Gastroesophageal sphincter (tissue), 4 donors: ENCODE data around the gene METTL3. TPM values are rescaled to one million over a fixed set of nuclear protein-coding genes. Genes with fewer than 3 reads are reported as not detected.

Experiments
- ATAC-seq: fragments of 150-250 bp; one replicate; pipeline ENCODE4 v1.9.1; 2016; ENCODE audit warnings: mild to moderate bottlenecking, moderate library complexity
- H3K27ac ChIP-seq, 4 donors: fragments of 200-600 bp; sonication (generic) in 3 of 4; 1 replicate in 3 of 4; 2 replicates in 1 of 4; pipeline ENCODE4 v1.5.1; 2016 to 2019
- H3K27me3 ChIP-seq: fragments of 200-600 bp; sonication (generic); one replicate; pipeline ENCODE4 v1.5.1; 2019
- H3K36me3 ChIP-seq, 2 donors: fragments of 200-600 bp; sonication (generic); one replicate each; pipeline ENCODE4 v1.5.1; 2019; ENCODE audit warnings: control low read depth in 1 of 2
- H3K4me1 ChIP-seq, 3 donors: fragments of 200-600 bp; sonication (generic); 1 replicate in 2 of 3; 2 replicates in 1 of 3; pipeline ENCODE4 v1.5.1; 2016 to 2019; ENCODE audit warnings: control low read depth in 2 of 3
- H3K4me3 ChIP-seq, 2 donors: fragments of 200-600 bp; sonication (generic); one replicate each; pipeline ENCODE4 v1.5.1; 2019; ENCODE audit warnings: mild to moderate bottlenecking in 1 of 2, moderate library complexity in 1 of 2
- H3K9me3 ChIP-seq, 3 donors: fragments of 200-600 bp; sonication (generic); one replicate each; pipeline ENCODE4 v1.5.1; 2017 to 2019; ENCODE audit warnings: control low read depth in 2 of 3
- EP300 ChIP-seq: sonication (generic); formaldehyde crosslinking; IDR thresholded peaks from one replicate; pipeline ENCODE4 v1.6.1; 2017; ENCODE audit warnings: antibody characterized with exemption, mild to moderate bottlenecking
- POLR2A ChIP-seq, 2 donors: fragments of 450-650 bp; IDR thresholded peaks; one replicate each; pipeline ENCODE4 v1.6.1; 2017; ENCODE audit warnings: antibody characterized with exemption in 2 of 2, mild to moderate bottlenecking in 2 of 2, moderate library complexity in 1 of 2
- POLR2AphosphoS5 ChIP-seq: sonication (generic); formaldehyde crosslinking; IDR thresholded peaks from one replicate; pipeline ENCODE4 v1.6.1; 2017; ENCODE audit warnings: antibody characterized with exemption
- WGBS, 2 donors: methylation state at CpG; one replicate each; pipeline ENCODE4 v1.1.5; 2018; ENCODE audit warnings: low coverage in 1 of 2; 5-methylcytosine and 5-hydroxymethylcytosine counted together
- total RNA-seq, 4 donors: library from RNA; depleted of rRNA; stranded (reverse); fragments of >200 nt; gene quantifications; one replicate each; pipeline ENCODE4 v1.1.0, GENCODE V29; 2016
- TF ChIP-seq, protein P1 (sequence below), 4 experiments: fragments of 200-600 bp in 2 of 4; fragments of 450-650 bp in 2 of 4; sonication (generic) in 1 of 4; IDR thresholded peaks; one replicate each; pipeline ENCODE4 v1.5.1; 2017 to 2019; ENCODE audit warnings: antibody characterized with exemption in 4 of 4, mild to moderate bottlenecking in 2 of 4, moderate library complexity in 2 of 4

The METTL3 gene
- total RNA-seq, 4 donors from 2014 or later, result 31.9 to 73.0 (median 48.6) TPM

DNA sequence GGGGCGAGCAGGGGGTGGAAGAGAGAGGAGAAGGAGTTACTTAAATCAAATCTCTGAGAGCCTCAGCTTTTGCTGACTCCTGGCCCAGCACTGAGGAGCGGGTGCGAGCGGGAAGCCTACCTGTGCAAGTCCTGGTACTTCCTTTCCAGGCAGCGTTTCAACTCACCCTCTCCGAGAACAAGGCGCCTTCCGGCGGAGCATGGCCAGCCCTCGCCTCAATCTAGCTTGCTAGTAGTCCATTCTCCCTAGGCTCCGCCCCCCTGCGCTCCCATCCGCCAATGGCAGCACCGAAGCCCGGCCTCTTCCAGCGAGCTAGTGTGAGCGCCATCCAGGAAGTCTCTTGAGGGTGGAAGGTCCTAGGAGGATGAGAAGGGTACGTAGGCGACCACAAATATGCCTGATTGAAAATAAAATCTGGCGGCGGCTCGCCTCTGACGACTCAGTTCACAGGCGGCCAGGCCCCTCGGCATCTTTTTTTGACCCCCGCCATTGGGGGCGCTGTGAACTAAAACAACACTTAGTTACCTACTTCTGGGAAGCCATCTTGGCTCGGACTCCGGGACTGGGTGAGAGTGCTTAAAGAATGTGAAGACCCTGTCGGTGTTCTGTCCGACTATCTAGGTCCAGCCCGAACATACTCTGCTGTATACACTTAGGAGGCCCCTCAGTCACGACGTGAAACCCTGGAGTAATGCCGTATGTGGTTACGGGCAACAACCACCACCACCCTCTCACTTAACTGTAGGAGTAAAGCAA, 55.0 kb downstream of the METTL3 start, which contains the start of gene CHD8:
CHD8 (minus strand) TSS at position 212 of the 756 bp plus-strand sequence. CDS start 24,480 bp downstream, outside the sequence.
- H3K4me1 ChIP-seq, result peaks cover 0 to 43% (median 9%) of the 10 kb centered on the region in 3 donors
- no peaks in the 10 kb centered on the region for H3K9me3 ChIP-seq
- WGBS, 2 donors, result 0% methylated on average over 4 to 7 of the region's 36 CpGs
- ATAC-seq, result peak; percentile 100
- H3K27me3 ChIP-seq, result no peaks in the 10 kb centered on the region
- H3K4me3 ChIP-seq, result peak within 1 kb of the TSS; percentile 68 to 88
- TF ChIP-seq EP300 (no peak), POLR2A (IDR thresholded peaks at IDR 0.05) (peak in 1 of 2 donors; percentile 27), POLR2AphosphoS5 (peak; percentile 56)
- TF ChIP-seq, protein P1, sequence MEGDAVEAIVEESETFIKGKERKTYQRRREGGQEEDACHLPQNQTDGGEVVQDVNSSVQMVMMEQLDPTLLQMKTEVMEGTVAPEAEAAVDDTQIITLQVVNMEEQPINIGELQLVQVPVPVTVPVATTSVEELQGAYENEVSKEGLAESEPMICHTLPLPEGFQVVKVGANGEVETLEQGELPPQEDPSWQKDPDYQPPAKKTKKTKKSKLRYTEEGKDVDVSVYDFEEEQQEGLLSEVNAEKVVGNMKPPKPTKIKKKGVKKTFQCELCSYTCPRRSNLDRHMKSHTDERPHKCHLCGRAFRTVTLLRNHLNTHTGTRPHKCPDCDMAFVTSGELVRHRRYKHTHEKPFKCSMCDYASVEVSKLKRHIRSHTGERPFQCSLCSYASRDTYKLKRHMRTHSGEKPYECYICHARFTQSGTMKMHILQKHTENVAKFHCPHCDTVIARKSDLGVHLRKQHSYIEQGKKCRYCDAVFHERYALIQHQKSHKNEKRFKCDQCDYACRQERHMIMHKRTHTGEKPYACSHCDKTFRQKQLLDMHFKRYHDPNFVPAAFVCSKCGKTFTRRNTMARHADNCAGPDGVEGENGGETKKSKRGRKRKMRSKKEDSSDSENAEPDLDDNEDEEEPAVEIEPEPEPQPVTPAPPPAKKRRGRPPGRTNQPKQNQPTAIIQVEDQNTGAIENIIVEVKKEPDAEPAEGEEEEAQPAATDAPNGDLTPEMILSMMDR (IDR thresholded peaks at IDR 0.05), result peak in 3 of 4 experiments; percentile 27 to 68 (median 57)
- H3K27ac ChIP-seq, result peak within 1 kb of the TSS; percentile 89 to 96 (median 94)
- H3K36me3 ChIP-seq, result peaks cover 0 to 32% of the 10 kb centered on the region in 2 donors

DNA sequence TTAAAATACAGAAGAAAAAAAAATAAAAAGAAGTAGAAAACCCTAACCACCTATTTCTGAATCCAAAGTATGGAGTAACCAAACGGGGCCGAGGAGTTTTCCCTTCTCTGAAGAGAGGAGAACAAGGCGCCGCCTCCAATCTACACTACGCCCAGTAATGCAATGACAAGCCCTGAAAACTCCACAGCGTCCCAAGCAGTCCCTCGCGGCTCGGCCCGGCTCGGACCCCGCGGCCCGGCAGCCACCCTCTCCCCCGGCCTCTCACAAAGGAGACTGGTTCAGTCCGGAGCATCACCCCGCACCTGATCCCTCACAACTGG, 55.6 kb downstream of the METTL3 start:
- ATAC-seq, result peak; percentile 6
- TF ChIP-seq POLR2AphosphoS5 (no peak), EP300 (no peak), POLR2A (IDR thresholded peaks at IDR 0.05) (no peak)
- TF ChIP-seq, protein P1 (IDR thresholded peaks at IDR 0.05), result no peak
- 0 to 1% methylated on average over 1 to 12 of the region's 17 CpGs for WGBS, 2 donors

DNA sequence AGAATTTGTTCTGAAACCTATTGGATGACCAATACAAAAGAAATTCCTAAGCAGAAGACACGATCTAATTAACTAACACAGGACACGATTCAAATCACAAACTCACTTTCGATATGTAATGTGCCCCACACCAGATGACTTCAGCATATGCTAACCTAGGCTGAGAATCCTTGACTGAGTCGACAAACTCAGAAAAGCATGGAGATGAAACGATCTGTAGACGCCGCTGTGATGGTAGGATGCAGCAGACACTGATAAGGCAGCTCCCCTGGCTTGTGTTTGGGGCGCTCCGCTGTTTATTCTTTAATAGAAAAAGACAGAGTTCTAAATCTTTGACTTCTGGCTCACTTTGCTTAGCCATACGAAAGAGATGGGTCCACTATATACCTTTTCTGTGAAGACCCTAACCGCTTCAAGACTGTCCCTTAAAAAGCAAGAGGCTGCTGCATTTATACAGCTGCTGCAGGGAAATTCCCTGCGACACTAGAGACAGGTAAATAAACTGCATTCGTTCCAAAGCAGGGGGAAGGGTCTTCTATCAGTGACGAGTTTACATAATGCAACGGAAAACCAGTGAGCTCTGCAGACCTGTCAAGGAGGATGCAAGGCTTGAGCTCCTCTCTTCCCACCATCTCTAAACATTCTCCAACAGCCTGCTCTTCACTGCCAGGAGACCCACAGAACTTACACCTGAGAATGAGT, 56.1 kb downstream of the METTL3 start:
- 18 to 23% methylated on average over 12 to 13 of the region's 15 CpGs for WGBS, 2 donors
- no peak for ATAC-seq
- H3K9me3 ChIP-seq, result no peaks in the 10 kb centered on the region
- H3K4me1 ChIP-seq, result peaks cover 0 to 54% (median 9%) of the 10 kb centered on the region in 3 donors
- H3K36me3 ChIP-seq, result peaks cover 0 to 21% of the 10 kb centered on the region in 2 donors
- no peaks in the 10 kb centered on the region for H3K27me3 ChIP-seq
- peak overlapping the region; percentile 68 to 88 for H3K4me3 ChIP-seq
- H3K27ac ChIP-seq, result peak overlapping the region in 3 of 4 donors; percentile 89 to 96 (median 94)
- TF ChIP-seq EP300, result no peak
- TF ChIP-seq, protein P1 (IDR thresholded peaks at IDR 0.05), result no peak
- TF ChIP-seq POLR2AphosphoS5, result no peak
- TF ChIP-seq POLR2A (IDR thresholded peaks at IDR 0.05), result no peak

More for the DNA sequence above, 55.6 kb downstream of the METTL3 start:
- Histone ChIP-seq H3K36me3 (peaks cover 0 to 27% of the 10 kb centered on the region in 2 donors), H3K4me3 (peak overlapping the region; percentile 68 to 88), H3K27me3 (no peaks in the 10 kb centered on the region), H3K4me1 (peaks cover 0 to 48% (median 9%) of the 10 kb centered on the region in 3 donors), H3K27ac (peak overlapping the region; percentile 66 to 96 (median 92)), H3K9me3 (no peaks in the 10 kb centered on the region)

DNA sequence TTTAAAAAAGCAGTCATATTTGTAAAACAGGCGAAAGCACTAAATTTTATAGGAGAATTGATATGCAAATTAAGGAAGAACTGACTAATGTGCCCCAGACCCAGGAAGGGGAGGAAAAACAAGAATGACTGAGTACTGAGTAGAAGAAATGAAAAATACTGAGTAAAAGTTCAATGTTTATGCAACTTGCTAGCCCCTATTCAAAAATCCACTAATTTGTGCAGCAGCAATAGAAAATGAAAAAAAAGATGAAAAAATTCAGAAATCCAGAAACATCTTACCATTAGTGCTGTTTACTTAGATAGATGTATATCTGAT, 61.3 kb downstream of the METTL3 start:
- no peak for ATAC-seq
- Histone ChIP-seq H3K4me3 (no peak overlapping the region), H3K9me3 (no peaks in the 10 kb centered on the region), H3K27ac (no peak overlapping the region), H3K36me3 (peaks cover 0 to 10% of the 10 kb centered on the region in 2 donors), H3K4me1 (peaks cover 0 to 57% (median 6%) of the 10 kb centered on the region in 3 donors), H3K27me3 (no peaks in the 10 kb centered on the region)
- WGBS, 2 donors, result 96% methylated on average over 1 of the region's 1 CpG; no CpG with 5 or more reads in 1 of the 2 donors
- TF ChIP-seq EP300, result no peak
- TF ChIP-seq, protein P1 (IDR thresholded peaks at IDR 0.05), result no peak
- no peak for TF ChIP-seq POLR2AphosphoS5
- TF ChIP-seq POLR2A (IDR thresholded peaks at IDR 0.05), result no peak

Other genes starting within 250 kb of the METTL3 start
- gene HNRNPC, start 241.9 kb downstream of the METTL3 start, total RNA-seq, result 100 to 1,000 TPM; 356 to 544 (median 505) TPM
- under 1 TPM in 3 of 4 donors, not detected in 1; 0.13 to 0.62 (median 0.23) TPM for gene RPGRIP1, start 231.3 kb downstream of the METTL3 start, total RNA-seq
- gene SUPT16H, start 127.3 kb downstream of the METTL3 start, total RNA-seq, result 100 to 1,000 TPM in 1 of 4 donors, 10 to 100 TPM in 3; 64.6 to 101 (median 74.5) TPM
- 10 to 100 TPM; 47.4 to 59.0 (median 53.3) TPM for gene CHD8, start 55.2 kb downstream of the METTL3 start, total RNA-seq
- 10 to 100 TPM; 28.3 to 44.8 (median 29.7) TPM for gene RAB2B, start 34.4 kb downstream of the METTL3 start, total RNA-seq
- gene TOX4, start 34.1 kb downstream of the METTL3 start, total RNA-seq, result 10 to 100 TPM; 39.8 to 82.4 (median 62.3) TPM
- gene SALL2, start 15.0 kb upstream of the METTL3 start, total RNA-seq, result 10 to 100 TPM; 14.7 to 23.8 (median 21.8) TPM
- gene OR10G3, start 68.7 kb upstream of the METTL3 start, total RNA-seq, result not detected
- not detected for gene OR10G2, start 123.6 kb upstream of the METTL3 start, total RNA-seq
- gene OR4E2, start 142.5 kb upstream of the METTL3 start, total RNA-seq, result not detected
- not detected for gene OR4E1, start 162.5 kb upstream of the METTL3 start, total RNA-seq